HG03060 (cell line): ENCODE measurements around the gene KPNA4.
A peak's percentile ranks its signal among the peaks of the same experiment; 100 is the strongest.
"Not testable (repeated sequence)": the region's sequence is repeated elsewhere in the genome, so short reads cannot be mapped to it uniquely, and the experiment has no call there.

Source experiments
- ATAC-seq: cut with Tn5 transposase; IDR thresholded peaks from one replicate; pipeline ENCODE4 v1.9.1; 2021; ENCODE audit warnings: low read depth, moderate number of reproducible peaks; ENCODE audit not compliant: unreplicated experiment

Gene KPNA4

GRCh38 chr3:160458151-160458550 lies 107.2 kb downstream of the KPNA4 start:
- ATAC-seq: no peak

- no peak for ATAC-seq
Measured at GRCh38 chr3:160455846-160456245, 109.5 kb downstream of the KPNA4 start.

GRCh38 chr3:160454995-160455394 lies 110.4 kb downstream of the KPNA4 start:
- no peak for ATAC-seq

- not testable (repeated sequence) for ATAC-seq
Measured at GRCh38 chr3:160452251-160452650, 113.1 kb downstream of the KPNA4 start.

GRCh38 chr3:160451602-160452001 lies 113.8 kb downstream of the KPNA4 start:
- ATAC-seq: no peak

GRCh38 chr3:160450846-160451245 lies 114.5 kb downstream of the KPNA4 start:
- no peak for ATAC-seq

- ATAC-seq: peak; percentile 95
Measured at GRCh38 chr3:160449636-160450598, 115.5 kb downstream of the KPNA4 start, which contains the start of gene TRIM59. TRIM59 (minus strand) TSS chr3:160449786; CDS start chr3:160439183, 10,603 bp downstream.

- ATAC-seq: peak; percentile 14
Measured at GRCh38 chr3:160448845-160449635, 116.3 kb downstream of the KPNA4 start.

- no peak for ATAC-seq
Measured at GRCh38 chr3:160447544-160447943, 117.8 kb downstream of the KPNA4 start.

GRCh38 chr3:160446522-160447056 lies 118.8 kb downstream of the KPNA4 start:
- ATAC-seq: no peak

- ATAC-seq: no peak
Measured at GRCh38 chr3:160445854-160446253, 119.5 kb downstream of the KPNA4 start.
